ENCODE measurements around the gene CHIA.

CHIA gene

GRCh38 chr1:111281411-111281810 is 9.2 kb upstream of the CHIA start:
- TF ChIP-seq CTCF (IDR thresholded peaks at IDR 0.05; ENCODE audit: extremely low read depth, insufficient read depth, missing control alignments): no peak

GRCh38 chr1:111283838-111284237 is 6.8 kb upstream of the CHIA start:
- DNase-seq (ENCODE audit: low spot score): no peak
- in situ Hi-C loops (cut with MboI; ENCODE audit: low pct_unique_long_range_greater_than_20kb, low sequenced_read_pairs, unreplicated experiment): no loop called here
- TF ChIP-seq CTCF (IDR thresholded peaks at IDR 0.05; ENCODE audit: extremely low read depth, insufficient read depth, missing control alignments): no peak

More at GRCh38 chr1:111281411-111281810, 9.2 kb upstream of the CHIA start:
- in situ Hi-C loops (cut with MboI; ENCODE audit: low pct_unique_long_range_greater_than_20kb, low sequenced_read_pairs, unreplicated experiment): no loop called here
- DNase-seq (ENCODE audit: low spot score): no peak

- in situ Hi-C loops (cut with MboI; ENCODE audit: low pct_unique_long_range_greater_than_20kb, low sequenced_read_pairs, unreplicated experiment): no loop called here
- DNase-seq (ENCODE audit: low spot score): no peak
- TF ChIP-seq CTCF (IDR thresholded peaks at IDR 0.05; ENCODE audit: extremely low read depth, insufficient read depth, missing control alignments): no peak
Observed at GRCh38 chr1:111285879-111286278, 4.8 kb upstream of the CHIA start.

GRCh38 chr1:111286912-111287311 is 3.7 kb upstream of the CHIA start:
- DNase-seq (ENCODE audit: low spot score): no peak
- TF ChIP-seq CTCF (IDR thresholded peaks at IDR 0.05; ENCODE audit: extremely low read depth, insufficient read depth, missing control alignments): no peak
- in situ Hi-C loops (cut with MboI; ENCODE audit: low pct_unique_long_range_greater_than_20kb, low sequenced_read_pairs, unreplicated experiment): no loop called here

- DNase-seq (ENCODE audit: low spot score): no peak
- TF ChIP-seq CTCF (IDR thresholded peaks at IDR 0.05; ENCODE audit: extremely low read depth, insufficient read depth, missing control alignments): no peak
- in situ Hi-C loops (cut with MboI; ENCODE audit: low pct_unique_long_range_greater_than_20kb, low sequenced_read_pairs, unreplicated experiment): no loop called here
Observed at GRCh38 chr1:111289371-111289770, 1.3 kb upstream of the CHIA start.

GRCh38 chr1:111290104-111290503 is 547 bp upstream of the CHIA start:
- in situ Hi-C loops (cut with MboI; ENCODE audit: low pct_unique_long_range_greater_than_20kb, low sequenced_read_pairs, unreplicated experiment): no loop called here
- DNase-seq (ENCODE audit: low spot score): no peak
- TF ChIP-seq CTCF (IDR thresholded peaks at IDR 0.05; ENCODE audit: extremely low read depth, insufficient read depth, missing control alignments): no peak

GRCh38 chr1:111294390-111294789 is 3.7 kb downstream of the CHIA start:
- TF ChIP-seq CTCF (IDR thresholded peaks at IDR 0.05; ENCODE audit: extremely low read depth, insufficient read depth, missing control alignments): no peak
- in situ Hi-C loops (cut with MboI; ENCODE audit: low pct_unique_long_range_greater_than_20kb, low sequenced_read_pairs, unreplicated experiment): no loop called here
- DNase-seq (ENCODE audit: low spot score): no peak
